OCI-LY3 (cell line): ENCODE data around the gene SIN3B.

ENCODE experiments used
- H2AFZ ChIP-seq: fragments of 200-600, 300-600 bp; shearing (Covaris generic); 2 replicates; pipeline ENCODE4 v1.6.0; 2014; ENCODE audit warnings: antibody characterized with exemption, low read depth, low read length
- H3K27ac ChIP-seq: fragments of 200-600, 300-600 bp; sonication (generic); 2 replicates; pipeline ENCODE4 v1.5.1; 2014; ENCODE audit warnings: mild to moderate bottlenecking, low read length, moderate library complexity, mixed read lengths
- H3K27me3 ChIP-seq: fragments of 200-600, 300-600 bp; sonication (generic); 2 replicates; pipeline ENCODE4 v1.6.1; 2014; ENCODE audit warnings: low read depth, low read length, mixed read lengths
- H3K36me3 ChIP-seq: fragments of 200-600, 300-600 bp; sonication (generic); replicated peaks from 2 replicates; pipeline ENCODE3; 2014; ENCODE audit warnings: low read depth, low read length, mixed read lengths
- H3K4me1 ChIP-seq: fragments of 300-600, 200-600 bp; sonication (generic); 2 replicates; pipeline ENCODE4 v1.6.1; 2014; ENCODE audit warnings: low read length, mixed read lengths
- H3K4me2 ChIP-seq: fragments of 200-600, 300-600 bp; sonication (generic); 2 replicates; pipeline ENCODE4 v1.6.1; 2014; ENCODE audit warnings: low read length, mixed read lengths
- H3K4me3 ChIP-seq: fragments of 300-600, 200-600 bp; sonication (generic); 2 replicates; pipeline ENCODE4 v1.5.1; 2014; ENCODE audit warnings: antibody characterized with exemption, mild to moderate bottlenecking, low read length, moderate library complexity
- H3K79me2 ChIP-seq: fragments of 300-600, 200-600 bp; shearing (Covaris generic); 2 replicates; pipeline ENCODE4 v1.6.1; 2014; ENCODE audit warnings: mild to moderate bottlenecking, low read length, mixed read lengths
- H3K9ac ChIP-seq: fragments of 300-600, 200-600 bp; shearing (Covaris generic); 2 replicates; pipeline ENCODE4 v1.6.0; 2014; ENCODE audit warnings: mild to moderate bottlenecking, low read length, moderate library complexity
- H3K9me3 ChIP-seq: fragments of 200-600, 300-600 bp; shearing (Covaris generic); 2 replicates; pipeline ENCODE4 v1.6.1; 2014; ENCODE audit warnings: low read length, mixed read lengths; ENCODE audit not compliant: insufficient read depth
- H4K20me1 ChIP-seq: fragments of 200-600, 300-600 bp; sonication (generic); 2 replicates; pipeline ENCODE4 v1.6.1; 2016; ENCODE audit warnings: low read length, mixed read lengths; ENCODE audit not compliant: insufficient read depth
- CTCF ChIP-seq: fragments of 200-600, 300-600 bp; sonication (generic); IDR thresholded peaks from 2 replicates; pipeline ENCODE4 v1.5.1; 2014; ENCODE audit warnings: antibody characterized with exemption, low read length, low read depth
- EZH2phosphoT487 ChIP-seq: fragments of 200-600 bp; shearing (Covaris generic); IDR thresholded peaks from 2 replicates; pipeline ENCODE4 v1.6.1; 2018; ENCODE audit warnings: antibody characterized with exemption, mixed run types, low read depth

The SIN3B gene

GRCh38 chr19:16914421-16914820 is 85.2 kb downstream of the SIN3B start:
- H2AFZ ChIP-seq = no peak overlapping the region
- H3K4me2 ChIP-seq = no peak overlapping the region
- TF ChIP-seq CTCF (no peak), EZH2phosphoT487 (no peak)
- no peaks in the 10 kb centered on the region for H4K20me1 ChIP-seq
- H3K9ac ChIP-seq = no peak overlapping the region
- no peaks in the 10 kb centered on the region for H3K79me2 ChIP-seq
- H3K4me1 ChIP-seq = no peaks in the 10 kb centered on the region
- H3K27ac ChIP-seq = no peak overlapping the region
- 0 out of 2 replicates have a peak, but pooled peaks cover 4% of the 10 kb centered on the region for H3K9me3 ChIP-seq
- no peaks in the 10 kb centered on the region for H3K27me3 ChIP-seq
- no peaks in the 10 kb centered on the region for H3K36me3 ChIP-seq
- no peak overlapping the region for H3K4me3 ChIP-seq

- 0 out of 2 replicates have a peak, but pooled peaks cover 4% of the 10 kb centered on the region for H3K9me3 ChIP-seq
- H2AFZ ChIP-seq = no peak overlapping the region
- no peak for TF ChIP-seq CTCF
- no peak for TF ChIP-seq EZH2phosphoT487
- H3K4me3 ChIP-seq = no peak overlapping the region
- no peaks in the 10 kb centered on the region for H3K27me3 ChIP-seq
- H3K36me3 ChIP-seq = no peaks in the 10 kb centered on the region
- no peak overlapping the region for H3K9ac ChIP-seq
- H3K27ac ChIP-seq = no peak overlapping the region
- H3K79me2 ChIP-seq = no peaks in the 10 kb centered on the region
- no peaks in the 10 kb centered on the region for H3K4me1 ChIP-seq
- no peaks in the 10 kb centered on the region for H4K20me1 ChIP-seq
- H3K4me2 ChIP-seq = no peak overlapping the region
Measured at GRCh38 chr19:16915135-16915534, 85.9 kb downstream of the SIN3B start.

DNA sequence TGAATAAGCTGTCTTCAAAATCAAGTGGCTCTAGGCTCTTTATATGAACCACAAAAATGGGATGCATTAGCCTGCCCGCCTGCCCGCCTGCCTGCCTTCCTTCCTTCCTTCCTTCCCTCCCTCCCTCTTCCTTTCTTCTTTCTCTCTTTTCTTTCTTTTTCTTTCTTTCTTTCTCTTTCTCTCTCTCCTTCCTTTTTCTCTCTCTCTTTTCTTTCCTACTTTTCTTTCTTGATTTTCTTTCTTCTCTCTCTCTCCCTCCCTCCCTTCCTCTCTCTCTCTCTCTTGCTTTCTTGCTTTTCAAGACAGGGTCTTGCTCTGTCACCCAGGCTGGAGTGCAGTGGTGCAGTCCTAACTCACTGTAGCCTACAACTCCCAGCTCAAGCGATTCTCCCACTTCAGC is 86.5 kb downstream of the SIN3B start:
- no peaks in the 10 kb centered on the region for H3K27me3 ChIP-seq
- no peak overlapping the region for H3K9ac ChIP-seq
- H3K4me1 ChIP-seq = no peaks in the 10 kb centered on the region
- no peak overlapping the region for H3K27ac ChIP-seq
- TF ChIP-seq EZH2phosphoT487 (no peak), CTCF (no peak)
- no peaks in the 10 kb centered on the region for H3K79me2 ChIP-seq
- H2AFZ ChIP-seq = no peak overlapping the region
- no peak overlapping the region for H3K4me2 ChIP-seq
- no peaks in the 10 kb centered on the region for H3K36me3 ChIP-seq
- H4K20me1 ChIP-seq = no peaks in the 10 kb centered on the region
- 0 out of 2 replicates have a peak, but pooled peaks cover 4% of the 10 kb centered on the region for H3K9me3 ChIP-seq
- no peak overlapping the region for H3K4me3 ChIP-seq

GRCh38 chr19:16917401-16917800 is 88.2 kb downstream of the SIN3B start:
- no peaks in the 10 kb centered on the region for H3K79me2 ChIP-seq
- H3K4me3 ChIP-seq = no peak overlapping the region
- H3K9ac ChIP-seq = no peak overlapping the region
- H3K4me1 ChIP-seq = no peaks in the 10 kb centered on the region
- H3K27me3 ChIP-seq = no peaks in the 10 kb centered on the region
- H3K4me2 ChIP-seq = no peak overlapping the region
- H3K36me3 ChIP-seq = no peaks in the 10 kb centered on the region
- H2AFZ ChIP-seq = no peak overlapping the region
- H3K27ac ChIP-seq = no peak overlapping the region
- H4K20me1 ChIP-seq = no peaks in the 10 kb centered on the region
- 0 out of 2 replicates have a peak, but pooled peaks cover 4% of the 10 kb centered on the region for H3K9me3 ChIP-seq
- TF ChIP-seq CTCF (no peak), EZH2phosphoT487 (no peak)
